HepG2 (cell line): Measurements from ENCODE around the gene DOCK11. TPM values are rescaled to one million over a fixed set of nuclear protein-coding genes. Genes with fewer than 3 reads are reported as not detected.

ENCODE experiments used
- ATAC-seq: fragments of 200-7000 bp; cut with Tn5 transposase; 3 replicates; pipeline ENCODE4 v1.9.1; 2020; ENCODE audit warnings: mild to moderate bottlenecking, moderate library complexity
- BruUV-seq: library from RNA; stranded (reverse); fragments of 400-500 nt; replicated peaks from 2 replicates; lab custom pipeline; 2021; lab: Mats Ljungman, UMichigan
- CTCF ChIA-PET: fragments of 300-600 bp; formaldehyde crosslinking; extraction: SDS; loops from one replicate; lab custom pipeline; 2021; ENCODE audit warnings: low total read pairs, inconsistent platforms, low intra/inter-chr PET ratio; lab: Yijun Ruan, JAX
- POLR2A ChIA-PET: fragments of 350-600 bp; sonication (Branson Sonifier 250); formaldehyde crosslinking; loops from one replicate; lab custom pipeline; 2020; ENCODE audit warnings: antibody characterized with exemption, inconsistent platforms; lab: Yijun Ruan, JAX
- DNase-seq: peaks from one replicate; pipeline ENCODE4 v3.0.0-alpha.2; 2015; ENCODE audit warnings: low spot score
- FAIRE-seq: peaks from 3 replicates; lab custom pipeline; 2011; peaks lifted over from hg19 to GRCh38; lab: Jason Lieb, UNC
- H2AFZ ChIP-seq: one replicate; pipeline ENCODE4 v1.6.1; 2011; ENCODE audit warnings: low read length, inconsistent platforms
- H3K27ac ChIP-seq: fragments of 300-600 bp; 3 replicates; pipeline ENCODE4 v1.8.0; 2011; ENCODE audit warnings: mixed run types, mild to moderate bottlenecking, mixed read lengths, low read length, inconsistent platforms; ENCODE audit not compliant: insufficient read depth; ENCODE audit errors: extremely low read length
- H3K27me3 ChIP-seq, 2 experiments: fragments of 200-600 bp in 1 of 2; 2 replicates in 1 of 2; 3 replicates in 1 of 2; pipeline versions ENCODE4 v1.6.0 to v1.8.0; 2011; ENCODE audit warnings: low read length in 2 of 2, mild to moderate bottlenecking in 2 of 2, moderate library complexity in 2 of 2, inconsistent platforms in 1 of 2; ENCODE audit not compliant: insufficient read depth in 2 of 2, control insufficient read depth in 1 of 2
- H3K36me3 ChIP-seq, 2 experiments: fragments of 200-600 bp in 1 of 2; replicated peaks in 1 of 2; 2 replicates in 1 of 2; 3 replicates in 1 of 2; pipeline versions ENCODE4 v1.5.1 to v1.8.0; 2011; ENCODE audit warnings: low read length in 2 of 2, inconsistent platforms in 1 of 2; ENCODE audit not compliant: insufficient read depth in 2 of 2, control insufficient read depth in 1 of 2
- H3K4me1 ChIP-seq: 2 replicates; pipeline ENCODE4 v1.5.1; 2012; ENCODE audit warnings: low read length, inconsistent platforms; ENCODE audit not compliant: insufficient read depth
- H3K4me2 ChIP-seq: 2 replicates; pipeline ENCODE4 v1.6.0; 2011; ENCODE audit warnings: low read depth, low read length, inconsistent platforms
- H3K4me3 ChIP-seq, 3 experiments: fragments of 200-600 bp in 1 of 3; sonication (generic), shearing (Covaris generic) in 1 of 3; replicated peaks in 1 of 3; 2 replicates each; pipeline ENCODE4 v1.5.1; 2011 to 2016; ENCODE audit warnings: low read length in 3 of 3, inconsistent platforms in 2 of 3, low read depth in 2 of 3, mild to moderate bottlenecking in 2 of 3, control low read depth in 1 of 3, mixed read lengths in 1 of 3; ENCODE audit not compliant: insufficient read depth in 1 of 3
- H3K79me2 ChIP-seq: one replicate; pipeline ENCODE4 v1.6.1; 2011; ENCODE audit warnings: low read length, inconsistent platforms; ENCODE audit not compliant: insufficient read depth
- H3K9ac ChIP-seq: 2 replicates; pipeline ENCODE4 v1.6.0; 2011; ENCODE audit warnings: mild to moderate bottlenecking, low read depth, low read length, inconsistent platforms; ENCODE audit not compliant: insufficient read depth
- H3K9me3 ChIP-seq: 2 replicates; pipeline ENCODE4 v1.5.1; 2012; ENCODE audit warnings: mild to moderate bottlenecking, low read length
- H4K20me1 ChIP-seq: 2 replicates; pipeline ENCODE4 v1.6.0; 2011; ENCODE audit warnings: inconsistent platforms, mild to moderate bottlenecking, low read length, moderate library complexity; ENCODE audit not compliant: insufficient read depth
- AGO1 ChIP-seq: fragments of 200-400 bp; formaldehyde crosslinking; IDR thresholded peaks from 2 replicates; pipeline ENCODE4 v1.6.1; 2017; ENCODE audit warnings: mild to moderate bottlenecking, low read depth, low read length, moderate library complexity; ENCODE audit not compliant: poor library complexity, severe bottlenecking
- CC2D1A ChIP-seq: sonication (generic); formaldehyde crosslinking; IDR thresholded peaks from 2 replicates; pipeline ENCODE4 v1.8.1; 2023; ENCODE audit warnings: mild to moderate bottlenecking, missing genetic modification reagents
- CHD4 ChIP-seq: fragments of 200-600 bp; sonication (generic); IDR thresholded peaks from 2 replicates; pipeline ENCODE4 v1.7.0; 2017; ENCODE audit warnings: mild to moderate bottlenecking, low read length, borderline replicate concordance
- DNMT3B ChIP-seq: conservative IDR thresholded peaks from 2 replicates; pipeline ENCODE4 v1.6.1; 2016; ENCODE audit warnings: missing biosample characterization, control low read depth
- ETV6 ChIP-seq: sonication (generic); formaldehyde crosslinking; conservative IDR thresholded peaks from 2 replicates; pipeline ENCODE4 v1.4.0; 2020; ENCODE audit warnings: missing genetic modification reagents
- FOXM1 ChIP-seq: sonication (generic); formaldehyde crosslinking; IDR thresholded peaks from 2 replicates; pipeline ENCODE4 v1.5.0; 2020; ENCODE audit warnings: missing genetic modification reagents
- GABPB1 ChIP-seq: IDR thresholded peaks from 2 replicates; pipeline ENCODE4 v1.6.1; 2016; ENCODE audit warnings: mild to moderate bottlenecking, missing genetic modification reagents, moderate library complexity, missing compliant biosample characterization
- TRAFD1 ChIP-seq: sonication (generic); formaldehyde crosslinking; IDR thresholded peaks from 2 replicates; pipeline ENCODE4 v1.5.1; 2020; ENCODE audit warnings: missing genetic modification reagents, mild to moderate bottlenecking, borderline replicate concordance
- ZNF432 ChIP-seq: sonication (generic); formaldehyde crosslinking; IDR thresholded peaks from 2 replicates; pipeline ENCODE4 v1.5.0; 2020; ENCODE audit warnings: missing genetic modification reagents, mild to moderate bottlenecking, borderline replicate concordance
- ZNF484 ChIP-seq: sonication (generic); formaldehyde crosslinking; IDR thresholded peaks from 2 replicates; pipeline ENCODE4 v1.5.1; 2020; ENCODE audit warnings: mild to moderate bottlenecking, low read depth, missing genetic modification reagents, borderline replicate concordance
- ZNF710 ChIP-seq: sonication (generic); formaldehyde crosslinking; IDR thresholded peaks from 2 replicates; pipeline ENCODE4 v1.5.0; 2020; ENCODE audit warnings: mild to moderate bottlenecking, missing genetic modification reagents, borderline replicate concordance
- WGBS: methylation state at CpG from one replicate; pipeline ENCODE4 v1.1.6; 2017; ENCODE audit warnings: low lambda C conversion rate; 5-methylcytosine and 5-hydroxymethylcytosine counted together
- in situ Hi-C: cut with HindIII; loops from 2 replicates; pipeline ENCODE4 v1.10.0; 2017; ENCODE audit warnings: low pct_unique_long_range_greater_than_20kb; ENCODE audit not compliant: extremely low pct_ligation_motif_present
- intact Hi-C: fragments of 100-400 bp; cut with micrococcal nuclease; formaldehyde crosslinking; loops from one replicate; pipeline ENCODE4 v1.10.0; 2022; ENCODE audit not compliant: unreplicated experiment
- polyA plus RNA-seq, 8 experiments: library from polyadenylated mRNA; depleted of rRNA in 3 of 8; stranded (reverse) in 7 of 8; unstranded in 1 of 8; fragments of >200 nt; fragmentation: Illumina TruSeq in 4 of 8; extraction: Trizol in 4 of 8; gene quantifications; 2 replicates each; pipeline versions ENCODE4 v1.2.1 to v1.2.3, GENCODE V29; 2011 to 2016; ENCODE audit warnings: low read depth in 4 of 8, missing spikeins in 1 of 8, mixed read lengths in 1 of 8; ENCODE audit not compliant: insufficient read depth in 1 of 8
- total RNA-seq, 5 experiments: library from RNA; depleted of rRNA; stranded (reverse); fragments of >200 nt; fragmentation: Illumina TruSeq; extraction: Trizol; gene quantifications; 2 replicates each; pipeline ENCODE4 v1.2.3, GENCODE V29; 2016; ENCODE audit warnings: low read depth in 1 of 5
- TF ChIP-seq, protein P1 (sequence below): sonication (generic); formaldehyde crosslinking; IDR thresholded peaks from 2 replicates; pipeline ENCODE4 v1.4.0; 2020; ENCODE audit warnings: missing genetic modification reagents

Gene DOCK11
- total and polyA plus RNA-seq, 2 of the 13 experiments (the other 11 are each of a cell fraction or from before 2014, with no cell fraction given): 0.02 to 0.12 TPM

- no peak for ATAC-seq
- no TSS peak for BruUV-seq
- POLR2A ChIA-PET: no interaction called here
- intact Hi-C loops: no loop called here
- H3K4me1 ChIP-seq: 0 out of 2 replicates have a peak, but pooled peaks cover 2% of the 10 kb centered on the region
- H3K27me3 ChIP-seq: no peaks in the 10 kb centered on the region
- in situ Hi-C loops: no loop called here
- no peak for TF ChIP-seq DNMT3B (CRISPR knock-in tag)
- TF ChIP-seq FOXM1 (CRISPR knock-in tag): no peak
- TF ChIP-seq ZNF710 (CRISPR knock-in tag): no peak
- TF ChIP-seq, protein P1, sequence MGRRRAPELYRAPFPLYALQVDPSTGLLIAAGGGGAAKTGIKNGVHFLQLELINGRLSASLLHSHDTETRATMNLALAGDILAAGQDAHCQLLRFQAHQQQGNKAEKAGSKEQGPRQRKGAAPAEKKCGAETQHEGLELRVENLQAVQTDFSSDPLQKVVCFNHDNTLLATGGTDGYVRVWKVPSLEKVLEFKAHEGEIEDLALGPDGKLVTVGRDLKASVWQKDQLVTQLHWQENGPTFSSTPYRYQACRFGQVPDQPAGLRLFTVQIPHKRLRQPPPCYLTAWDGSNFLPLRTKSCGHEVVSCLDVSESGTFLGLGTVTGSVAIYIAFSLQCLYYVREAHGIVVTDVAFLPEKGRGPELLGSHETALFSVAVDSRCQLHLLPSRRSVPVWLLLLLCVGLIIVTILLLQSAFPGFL (CRISPR knock-in tag): no peak
- TF ChIP-seq CC2D1A (CRISPR knock-in tag): no peak
- TF ChIP-seq ETV6 (CRISPR knock-in tag): no peak
- TF ChIP-seq TRAFD1 (CRISPR knock-in tag): no peak
- TF ChIP-seq ZNF432 (CRISPR knock-in tag): no peak
- no peak for TF ChIP-seq GABPB1 (CRISPR knock-in tag)
- no peak for TF ChIP-seq AGO1
- TF ChIP-seq ZNF484: no peak
- no peak for TF ChIP-seq CHD4
- TF ChIP-seq, all 625 proteins: peak for 0
- no peak overlapping the region for H3K4me3 ChIP-seq
- CTCF ChIA-PET: no interaction called here
- no peak overlapping the region for H3K4me2 ChIP-seq
- no peak for DNase-seq
- H3K9ac ChIP-seq: no peak overlapping the region
- FAIRE-seq: no peak
- no peaks in the 10 kb centered on the region for H3K36me3 ChIP-seq
- no peaks in the 10 kb centered on the region for H3K79me2 ChIP-seq
- no peaks in the 10 kb centered on the region for H3K9me3 ChIP-seq
- H3K27ac ChIP-seq: no peak overlapping the region
- H4K20me1 ChIP-seq: no peaks in the 10 kb centered on the region
- 42% methylated on average over 2 of the region's 2 CpGs for WGBS
- no peak overlapping the region for H2AFZ ChIP-seq
Observed at GRCh38 chrX:118677318-118677717, 181.7 kb downstream of the DOCK11 start.
